ENCODE data around the gene KDELR3.

DNA sequence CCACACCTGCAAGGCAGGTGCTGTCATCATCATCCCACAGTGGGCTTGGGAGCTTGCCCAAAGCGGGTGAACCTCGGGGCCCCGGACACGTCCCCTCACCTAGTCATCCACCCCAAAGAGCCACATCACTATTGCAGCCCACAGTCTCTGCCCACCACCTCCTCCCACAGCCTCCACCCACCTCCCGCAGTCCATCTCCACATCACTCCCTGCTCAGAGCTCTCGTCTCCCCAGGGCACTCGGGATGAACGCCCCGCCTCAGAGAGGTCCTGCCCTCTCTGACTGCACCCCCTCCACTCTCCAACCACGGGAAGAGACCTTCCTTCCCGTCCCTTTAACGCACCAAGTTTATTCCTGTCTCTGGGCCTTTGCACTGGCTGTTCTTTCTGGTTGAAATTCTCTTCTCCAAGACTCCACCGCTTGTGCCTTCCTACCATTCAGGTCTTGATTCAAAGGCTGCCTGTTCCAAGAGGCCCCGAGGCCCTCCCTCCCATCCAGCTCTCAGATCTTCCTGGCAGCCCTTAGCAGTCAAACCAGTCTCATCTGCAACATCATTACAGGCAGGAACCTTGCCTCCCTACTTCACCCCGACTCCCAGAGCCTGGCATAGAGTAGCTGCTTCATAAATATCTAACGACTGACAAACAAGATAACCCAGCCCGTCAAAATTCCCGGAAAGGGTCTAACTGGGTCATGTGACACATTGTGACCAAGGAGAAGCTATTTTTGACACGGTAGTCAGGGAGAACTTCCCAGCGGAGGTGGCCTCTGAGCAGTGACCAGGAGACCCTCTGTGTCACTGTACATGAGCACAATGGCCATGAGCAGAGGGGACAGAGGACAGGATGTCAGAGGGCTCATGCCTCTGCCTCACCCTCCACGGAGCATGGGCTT is 24.0 kb upstream of the KDELR3 start:
- TF ChIP-seq, protein P1, sequence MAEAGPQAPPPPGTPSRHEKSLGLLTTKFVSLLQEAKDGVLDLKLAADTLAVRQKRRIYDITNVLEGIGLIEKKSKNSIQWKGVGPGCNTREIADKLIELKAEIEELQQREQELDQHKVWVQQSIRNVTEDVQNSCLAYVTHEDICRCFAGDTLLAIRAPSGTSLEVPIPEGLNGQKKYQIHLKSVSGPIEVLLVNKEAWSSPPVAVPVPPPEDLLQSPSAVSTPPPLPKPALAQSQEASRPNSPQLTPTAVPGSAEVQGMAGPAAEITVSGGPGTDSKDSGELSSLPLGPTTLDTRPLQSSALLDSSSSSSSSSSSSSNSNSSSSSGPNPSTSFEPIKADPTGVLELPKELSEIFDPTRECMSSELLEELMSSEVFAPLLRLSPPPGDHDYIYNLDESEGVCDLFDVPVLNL (IDR thresholded peaks at IDR 0.05; ENCODE audit: low read depth, low read length), result no peak
- TF ChIP-seq, protein P2, sequence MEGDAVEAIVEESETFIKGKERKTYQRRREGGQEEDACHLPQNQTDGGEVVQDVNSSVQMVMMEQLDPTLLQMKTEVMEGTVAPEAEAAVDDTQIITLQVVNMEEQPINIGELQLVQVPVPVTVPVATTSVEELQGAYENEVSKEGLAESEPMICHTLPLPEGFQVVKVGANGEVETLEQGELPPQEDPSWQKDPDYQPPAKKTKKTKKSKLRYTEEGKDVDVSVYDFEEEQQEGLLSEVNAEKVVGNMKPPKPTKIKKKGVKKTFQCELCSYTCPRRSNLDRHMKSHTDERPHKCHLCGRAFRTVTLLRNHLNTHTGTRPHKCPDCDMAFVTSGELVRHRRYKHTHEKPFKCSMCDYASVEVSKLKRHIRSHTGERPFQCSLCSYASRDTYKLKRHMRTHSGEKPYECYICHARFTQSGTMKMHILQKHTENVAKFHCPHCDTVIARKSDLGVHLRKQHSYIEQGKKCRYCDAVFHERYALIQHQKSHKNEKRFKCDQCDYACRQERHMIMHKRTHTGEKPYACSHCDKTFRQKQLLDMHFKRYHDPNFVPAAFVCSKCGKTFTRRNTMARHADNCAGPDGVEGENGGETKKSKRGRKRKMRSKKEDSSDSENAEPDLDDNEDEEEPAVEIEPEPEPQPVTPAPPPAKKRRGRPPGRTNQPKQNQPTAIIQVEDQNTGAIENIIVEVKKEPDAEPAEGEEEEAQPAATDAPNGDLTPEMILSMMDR (IDR thresholded peaks at IDR 0.05 in 2 of 3, conservative IDR thresholded peaks at IDR 0.05 in 1 of 3; ENCODE audit: control insufficient read depth in 2 of 3, extremely low read depth in 1 of 3, insufficient read depth in 1 of 3, low read depth in 3 of 3, low read length in 3 of 3), result no peak
- TF ChIP-seq CHD4 (IDR thresholded peaks at IDR 0.05) (no peak), POLR2A (IDR thresholded peaks at IDR 0.05; ENCODE audit: low read depth, low read length) (no peak)
